Duodenal mucosa (tissue), 2 donors: ENCODE data around the gene MED4.

Source experiments
- H3K27ac ChIP-seq: one replicate; pipeline ENCODE4 v1.7.0; 2013; ENCODE audit warnings: low read depth, low read length
- H3K27me3 ChIP-seq, 2 donors: one replicate each; pipeline ENCODE4 v1.7.0; 2013; ENCODE audit warnings: low read length in 2 of 2, control low read depth in 1 of 2; ENCODE audit not compliant: insufficient read depth in 2 of 2, control insufficient read depth in 1 of 2
- H3K36me3 ChIP-seq, 2 donors: one replicate each; pipeline ENCODE4 v1.7.0; 2013; ENCODE audit warnings: low read length in 2 of 2, control low read depth in 1 of 2; ENCODE audit not compliant: insufficient read depth in 2 of 2, control insufficient read depth in 1 of 2
- H3K4me1 ChIP-seq, 2 donors: one replicate each; pipeline ENCODE4 v1.7.0; 2013; ENCODE audit warnings: low read length in 2 of 2, control low read depth in 1 of 2; ENCODE audit not compliant: insufficient read depth in 2 of 2, control insufficient read depth in 1 of 2
- H3K4me3 ChIP-seq, 2 donors: one replicate each; pipeline ENCODE4 v1.7.0; 2013; ENCODE audit warnings: low read length in 2 of 2, low read depth in 1 of 2
- H3K9ac ChIP-seq, 2 donors: one replicate each; pipeline ENCODE4 v1.7.0; 2013; ENCODE audit warnings: low read length in 2 of 2, low read depth in 1 of 2
- H3K9me3 ChIP-seq, 2 donors: one replicate each; pipeline ENCODE4 v1.7.0; 2013; ENCODE audit warnings: low read length in 2 of 2, control low read depth in 1 of 2; ENCODE audit not compliant: control insufficient read depth in 1 of 2

Gene MED4

GRCh38 chr13:48121733-48122132 is 26.8 kb upstream of the MED4 start:
- Histone ChIP-seq H3K4me1 (peaks cover 11 to 16% of the 10 kb centered on the region in 2 donors), H3K9me3 (no peaks in the 10 kb centered on the region), H3K27ac (no peak overlapping the region), H3K36me3 (no peaks in the 10 kb centered on the region), H3K4me3 (no peak overlapping the region), H3K9ac (no peak overlapping the region), H3K27me3 (no peaks in the 10 kb centered on the region)

- Histone ChIP-seq H3K9me3 (no peaks in the 10 kb centered on the region), H3K4me1 (peaks cover 11 to 12% of the 10 kb centered on the region in 2 donors), H3K27ac (no peak overlapping the region), H3K9ac (no peak overlapping the region), H3K36me3 (no peaks in the 10 kb centered on the region), H3K4me3 (no peak overlapping the region), H3K27me3 (no peaks in the 10 kb centered on the region)
These were observed 25.3 kb upstream of the MED4 start for GRCh38 chr13:48120241-48120640.

- H3K27ac ChIP-seq, result no peak overlapping the region
- no peaks in the 10 kb centered on the region for H3K36me3 ChIP-seq
- H3K9ac ChIP-seq, result no peak overlapping the region
- H3K9me3 ChIP-seq, result no peaks in the 10 kb centered on the region
- no peaks in the 10 kb centered on the region for H3K27me3 ChIP-seq
- no peak overlapping the region for H3K4me3 ChIP-seq
- H3K4me1 ChIP-seq, result peaks cover 7 to 12% of the 10 kb centered on the region in 2 donors
These were observed 23.1 kb upstream of the MED4 start for GRCh38 chr13:48118030-48118429.

GRCh38 chr13:48116808-48117207 is 21.9 kb upstream of the MED4 start:
- Histone ChIP-seq H3K36me3 (no peaks in the 10 kb centered on the region), H3K27me3 (no peaks in the 10 kb centered on the region), H3K9me3 (no peaks in the 10 kb centered on the region), H3K27ac (no peak overlapping the region), H3K4me3 (no peak overlapping the region), H3K9ac (no peak overlapping the region), H3K4me1 (peaks cover 6 to 12% of the 10 kb centered on the region in 2 donors)

- Histone ChIP-seq H3K4me3 (no peak overlapping the region), H3K9me3 (no peaks in the 10 kb centered on the region), H3K36me3 (no peaks in the 10 kb centered on the region), H3K27ac (no peak overlapping the region), H3K27me3 (no peaks in the 10 kb centered on the region), H3K4me1 (peaks cover 0 to 11% of the 10 kb centered on the region in 2 donors), H3K9ac (no peak overlapping the region)
These were observed 18.8 kb upstream of the MED4 start for GRCh38 chr13:48113756-48114130.

- no peak overlapping the region for H3K9ac ChIP-seq
- H3K27ac ChIP-seq, result no peak overlapping the region
- no peak overlapping the region for H3K4me3 ChIP-seq
- no peaks in the 10 kb centered on the region for H3K36me3 ChIP-seq
- H3K9me3 ChIP-seq, result no peaks in the 10 kb centered on the region
- H3K27me3 ChIP-seq, result no peaks in the 10 kb centered on the region
- H3K4me1 ChIP-seq, result peaks cover 0 to 11% of the 10 kb centered on the region in 2 donors
These were observed 18.2 kb upstream of the MED4 start for GRCh38 chr13:48112896-48113755.

GRCh38 chr13:48110931-48111721 is 16.2 kb upstream of the MED4 start:
- Histone ChIP-seq H3K9me3 (no peaks in the 10 kb centered on the region), H3K36me3 (no peaks in the 10 kb centered on the region), H3K27me3 (no peaks in the 10 kb centered on the region), H3K4me3 (no peak overlapping the region), H3K27ac (no peak overlapping the region), H3K4me1 (peaks cover 0 to 11% of the 10 kb centered on the region in 2 donors), H3K9ac (no peak overlapping the region)

GRCh38 chr13:48110132-48110868 is 15.4 kb upstream of the MED4 start:
- peaks cover 0 to 11% of the 10 kb centered on the region in 2 donors for H3K4me1 ChIP-seq
- no peak overlapping the region for H3K9ac ChIP-seq
- no peak overlapping the region for H3K4me3 ChIP-seq

GRCh38 chr13:48108106-48108505 is 13.2 kb upstream of the MED4 start:
- H3K4me1 ChIP-seq, result peaks cover 0 to 11% of the 10 kb centered on the region in 2 donors
- H3K9ac ChIP-seq, result no peak overlapping the region
- H3K36me3 ChIP-seq, result no peaks in the 10 kb centered on the region
- H3K27me3 ChIP-seq, result no peaks in the 10 kb centered on the region
- H3K9me3 ChIP-seq, result no peaks in the 10 kb centered on the region
- H3K4me3 ChIP-seq, result no peak overlapping the region
- no peak overlapping the region for H3K27ac ChIP-seq

More at GRCh38 chr13:48110132-48110868, 15.4 kb upstream of the MED4 start:
- no peaks in the 10 kb centered on the region for H3K36me3 ChIP-seq
- H3K27ac ChIP-seq, result no peak overlapping the region
- no peaks in the 10 kb centered on the region for H3K27me3 ChIP-seq
- H3K9me3 ChIP-seq, result no peaks in the 10 kb centered on the region

GRCh38 chr13:48097793-48098192 is 2.9 kb upstream of the MED4 start:
- no peaks in the 10 kb centered on the region for H3K36me3 ChIP-seq
- H3K27ac ChIP-seq, result no peak overlapping the region
- no peaks in the 10 kb centered on the region for H3K27me3 ChIP-seq
- no peak overlapping the region for H3K4me3 ChIP-seq
- no peaks in the 10 kb centered on the region for H3K9me3 ChIP-seq
- peaks cover 14 to 21% of the 10 kb centered on the region in 2 donors for H3K4me1 ChIP-seq
- no peak overlapping the region for H3K9ac ChIP-seq
